Measurements from ENCODE around the gene RALGPS1. TPM values are rescaled to one million over a fixed set of nuclear protein-coding genes. Genes with fewer than 3 reads are reported as not detected.

RALGPS1 gene
- total and polyA plus RNA-seq, 2 of the 13 experiments (the other 11 are each of a cell fraction or from before 2014, with no cell fraction given): 3.7 to 6.5 TPM

DNA sequence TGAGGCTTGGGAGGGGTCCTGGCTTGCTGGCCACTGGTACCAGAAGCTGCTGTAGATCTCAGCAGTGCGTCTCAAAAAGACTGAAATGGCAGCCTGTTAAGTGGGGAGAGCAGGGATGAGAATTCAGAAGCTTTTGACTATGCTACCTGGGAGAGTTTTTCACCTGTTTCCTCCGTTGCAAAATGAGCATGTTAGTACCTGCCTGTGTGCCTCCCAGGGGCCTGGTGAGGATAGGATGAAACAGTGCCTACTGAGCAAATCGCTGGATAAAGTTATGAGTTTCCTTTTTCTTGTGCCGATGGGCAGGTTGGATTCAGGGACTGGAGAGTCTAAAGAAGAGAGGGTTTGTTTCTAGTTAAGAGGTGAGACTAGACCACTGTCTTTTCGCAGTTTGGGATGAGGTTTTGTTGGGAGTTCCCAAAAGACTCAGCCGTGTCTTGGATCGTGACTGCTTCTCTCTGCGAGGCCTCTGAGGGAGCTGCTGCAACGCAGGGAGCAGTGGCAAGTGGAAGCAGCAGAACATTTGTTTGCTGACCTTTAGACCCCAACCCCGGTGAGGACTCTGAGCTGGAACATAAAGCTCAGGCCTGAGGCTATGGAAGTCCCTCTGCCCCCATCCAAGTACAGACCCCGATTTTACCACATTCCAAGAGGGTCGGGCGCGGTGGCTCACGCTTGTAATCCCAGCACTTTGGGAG, 1.4 kb downstream of the RALGPS1 start (continued):
- TF ChIP-seq, protein P1, sequence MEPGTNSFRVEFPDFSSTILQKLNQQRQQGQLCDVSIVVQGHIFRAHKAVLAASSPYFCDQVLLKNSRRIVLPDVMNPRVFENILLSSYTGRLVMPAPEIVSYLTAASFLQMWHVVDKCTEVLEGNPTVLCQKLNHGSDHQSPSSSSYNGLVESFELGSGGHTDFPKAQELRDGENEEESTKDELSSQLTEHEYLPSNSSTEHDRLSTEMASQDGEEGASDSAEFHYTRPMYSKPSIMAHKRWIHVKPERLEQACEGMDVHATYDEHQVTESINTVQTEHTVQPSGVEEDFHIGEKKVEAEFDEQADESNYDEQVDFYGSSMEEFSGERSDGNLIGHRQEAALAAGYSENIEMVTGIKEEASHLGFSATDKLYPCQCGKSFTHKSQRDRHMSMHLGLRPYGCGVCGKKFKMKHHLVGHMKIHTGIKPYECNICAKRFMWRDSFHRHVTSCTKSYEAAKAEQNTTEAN (CRISPR knock-in tag; conservative IDR thresholded peaks at IDR 0.05): no peak
- TF ChIP-seq ISL2 (CRISPR knock-in tag; IDR thresholded peaks at IDR 0.05): no peak
- TF ChIP-seq GTF2F1 (IDR thresholded peaks at IDR 0.05; ENCODE audit: low read length): no peak
- 0 out of 2 replicates have a peak, but pooled peaks have one; percentile 25 for TF ChIP-seq ARID5B (CRISPR knock-in tag; IDR thresholded peaks at IDR 0.05)
- TF ChIP-seq, protein P2, sequence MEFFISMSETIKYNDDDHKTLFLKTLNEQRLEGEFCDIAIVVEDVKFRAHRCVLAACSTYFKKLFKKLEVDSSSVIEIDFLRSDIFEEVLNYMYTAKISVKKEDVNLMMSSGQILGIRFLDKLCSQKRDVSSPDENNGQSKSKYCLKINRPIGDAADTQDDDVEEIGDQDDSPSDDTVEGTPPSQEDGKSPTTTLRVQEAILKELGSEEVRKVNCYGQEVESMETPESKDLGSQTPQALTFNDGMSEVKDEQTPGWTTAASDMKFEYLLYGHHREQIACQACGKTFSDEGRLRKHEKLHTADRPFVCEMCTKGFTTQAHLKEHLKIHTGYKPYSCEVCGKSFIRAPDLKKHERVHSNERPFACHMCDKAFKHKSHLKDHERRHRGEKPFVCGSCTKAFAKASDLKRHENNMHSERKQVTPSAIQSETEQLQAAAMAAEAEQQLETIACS (CRISPR knock-in tag; IDR thresholded peaks at IDR 0.05): no peak
- TF ChIP-seq ZNF776 (CRISPR knock-in tag; IDR thresholded peaks at IDR 0.05): no peak
- TF ChIP-seq ZNF552 (CRISPR knock-in tag; IDR thresholded peaks at IDR 0.05; ENCODE audit: borderline replicate concordance): no peak
- TF ChIP-seq ZBTB37 (CRISPR knock-in tag; IDR thresholded peaks at IDR 0.05): no peak
- TF ChIP-seq JARID2 (CRISPR knock-in tag; IDR thresholded peaks at IDR 0.05; ENCODE audit: insufficient replicate concordance): no peak
- TF ChIP-seq RFX1 (IDR thresholded peaks at IDR 0.05): no peak
- TF ChIP-seq TSC22D2 (CRISPR knock-in tag; IDR thresholded peaks at IDR 0.05; ENCODE audit: borderline replicate concordance): no peak
- no peak for TF ChIP-seq ZNF83 (CRISPR knock-in tag; IDR thresholded peaks at IDR 0.05; ENCODE audit: borderline replicate concordance)
- TF ChIP-seq, protein P3, sequence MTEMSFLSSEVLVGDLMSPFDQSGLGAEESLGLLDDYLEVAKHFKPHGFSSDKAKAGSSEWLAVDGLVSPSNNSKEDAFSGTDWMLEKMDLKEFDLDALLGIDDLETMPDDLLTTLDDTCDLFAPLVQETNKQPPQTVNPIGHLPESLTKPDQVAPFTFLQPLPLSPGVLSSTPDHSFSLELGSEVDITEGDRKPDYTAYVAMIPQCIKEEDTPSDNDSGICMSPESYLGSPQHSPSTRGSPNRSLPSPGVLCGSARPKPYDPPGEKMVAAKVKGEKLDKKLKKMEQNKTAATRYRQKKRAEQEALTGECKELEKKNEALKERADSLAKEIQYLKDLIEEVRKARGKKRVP (CRISPR knock-in tag; IDR thresholded peaks at IDR 0.05): no peak
- no peak for TF ChIP-seq ZNF629 (CRISPR knock-in tag; conservative IDR thresholded peaks at IDR 0.05)
- TF ChIP-seq ZNF367 (CRISPR knock-in tag; IDR thresholded peaks at IDR 0.05; ENCODE audit: borderline replicate concordance): no peak
- TF ChIP-seq ZNF124 (CRISPR knock-in tag; IDR thresholded peaks at IDR 0.05): no peak
- TF ChIP-seq NFIB (CRISPR knock-in tag; IDR thresholded peaks at IDR 0.05; ENCODE audit: borderline replicate concordance): no peak
- TF ChIP-seq GATA4 (IDR thresholded peaks at IDR 0.05; ENCODE audit: borderline replicate concordance, low read depth): no peak
- no peak for TF ChIP-seq CCAR2 (optimal IDR thresholded peaks at IDR 0.05; ENCODE audit: low read depth, low read length)
- 0 out of 2 replicates have a peak, but pooled peaks have one; percentile 29 for TF ChIP-seq SAFB2 (CRISPR knock-in tag; IDR thresholded peaks at IDR 0.05; ENCODE audit: borderline replicate concordance, low read depth)

Measured in HepG2 (cell line).